Central memory CD8-positive, alpha-beta T cell (primary cell): ENCODE data around the gene CORO1A.
A peak's percentile ranks its signal among the peaks of the same experiment; 100 is the strongest.
"Not testable (repeated sequence)": the region's sequence is repeated elsewhere in the genome, so short reads cannot be mapped to it uniquely, and the experiment has no call there.

Experiments used
- ATAC-seq: fragments of 150-1000 bp; cut with Tn5 transposase; replicated peaks from 2 replicates; pipeline ENCODE4 v1.10.0; 2022; ENCODE audit warnings: mild to moderate bottlenecking, moderate FRiP score, moderate number of reproducible peaks; ENCODE audit not compliant: poor library complexity, severe bottlenecking; ENCODE audit errors: extremely low read depth
- DNase-seq, 2 donors: peaks; one replicate each; pipeline ENCODE4 v3.0.0; 2021; ENCODE audit warnings: low spot score in 2 of 2
- H3K27ac Mint-ChIP-seq: one replicate; pipeline ENCODE4 v1.8.0; 2022; ENCODE audit warnings: low read depth, mild to moderate bottlenecking, moderate library complexity, mixed read lengths
- H3K27me3 Mint-ChIP-seq: one replicate; pipeline ENCODE4 v1.8.0; 2022; ENCODE audit warnings: mixed read lengths
- H3K36me3 Mint-ChIP-seq: one replicate; pipeline ENCODE4 v1.8.0; 2022; ENCODE audit warnings: mild to moderate bottlenecking, moderate library complexity, mixed read lengths; ENCODE audit not compliant: insufficient read depth
- H3K4me1 Mint-ChIP-seq: one replicate; pipeline ENCODE4 v1.8.0; 2022; ENCODE audit warnings: mixed read lengths
- H3K4me3 Mint-ChIP-seq: one replicate; pipeline ENCODE4 v1.8.0; 2022; ENCODE audit warnings: mild to moderate bottlenecking, moderate library complexity, mixed read lengths
- H3K9me3 Mint-ChIP-seq: one replicate; pipeline ENCODE4 v1.8.0; 2022; ENCODE audit warnings: mixed read lengths

CORO1A gene

GRCh38 chr16:30194172-30194925 lies 10.9 kb downstream of the CORO1A start:
- H3K27me3 Mint-ChIP-seq, H3K4me3 Mint-ChIP-seq, H3K27ac Mint-ChIP-seq, H3K4me1 Mint-ChIP-seq, H3K9me3 Mint-ChIP-seq, H3K36me3 Mint-ChIP-seq: not testable (repeated sequence)
- peak; percentile 73 for ATAC-seq
- peak; percentile 11 to 20 for DNase-seq

GRCh38 chr16:30197001-30197400 lies 13.6 kb downstream of the CORO1A start:
- not testable (repeated sequence) for H3K9me3 Mint-ChIP-seq, H3K27ac Mint-ChIP-seq, ATAC-seq, H3K27me3 Mint-ChIP-seq, H3K4me3 Mint-ChIP-seq, H3K36me3 Mint-ChIP-seq, H3K4me1 Mint-ChIP-seq
- peak in 1 of 2 donors; percentile 12 for DNase-seq

- H3K4me1 Mint-ChIP-seq, DNase-seq, H3K36me3 Mint-ChIP-seq, H3K27ac Mint-ChIP-seq, H3K9me3 Mint-ChIP-seq, ATAC-seq, H3K27me3 Mint-ChIP-seq, H3K4me3 Mint-ChIP-seq: not testable (repeated sequence)
These were observed 15.6 kb downstream of the CORO1A start, which contains the start of gene SULT1A3 for GRCh38 chr16:30199049-30199448. TSS of gene SULT1A3 (plus strand) at chr16:30199255. CDS start at chr16:30200729, 1,474 bp downstream.

GRCh38 chr16:30199608-30200343 lies 16.4 kb downstream of the CORO1A start:
- H3K27ac Mint-ChIP-seq, H3K36me3 Mint-ChIP-seq, DNase-seq, H3K9me3 Mint-ChIP-seq, ATAC-seq, H3K27me3 Mint-ChIP-seq, H3K4me3 Mint-ChIP-seq, H3K4me1 Mint-ChIP-seq: not testable (repeated sequence)

- DNase-seq (peak in 1 of 2 donors; percentile 8), ATAC-seq (peak; percentile 61)
- H3K4me1 Mint-ChIP-seq, H3K9me3 Mint-ChIP-seq, H3K27me3 Mint-ChIP-seq, H3K27ac Mint-ChIP-seq, H3K36me3 Mint-ChIP-seq, H3K4me3 Mint-ChIP-seq: not testable (repeated sequence)
These were observed 22.3 kb downstream of the CORO1A start for GRCh38 chr16:30205541-30206236.

GRCh38 chr16:30206252-30206651 lies 22.9 kb downstream of the CORO1A start:
- ATAC-seq: peak; percentile 57
- H3K4me3 Mint-ChIP-seq, H3K27me3 Mint-ChIP-seq, H3K9me3 Mint-ChIP-seq, H3K36me3 Mint-ChIP-seq, H3K4me1 Mint-ChIP-seq, DNase-seq, H3K27ac Mint-ChIP-seq: not testable (repeated sequence)

- DNase-seq: not testable (repeated sequence)
These were observed 23.8 kb downstream of the CORO1A start for GRCh38 chr16:30207063-30207704.

GRCh38 chr16:30209032-30209431 lies 25.6 kb downstream of the CORO1A start:
- not testable (repeated sequence) for H3K27me3 Mint-ChIP-seq, H3K27ac Mint-ChIP-seq, H3K4me1 Mint-ChIP-seq, H3K9me3 Mint-ChIP-seq, H3K36me3 Mint-ChIP-seq
- ATAC-seq (peak; percentile 64), DNase-seq (peak; percentile 11 to 40)
- H3K4me3 Mint-ChIP-seq: peak overlapping the region; percentile 38

More at GRCh38 chr16:30207063-30207704, 23.8 kb downstream of the CORO1A start:
- not testable (repeated sequence) for H3K27ac Mint-ChIP-seq, H3K27me3 Mint-ChIP-seq, H3K36me3 Mint-ChIP-seq, H3K9me3 Mint-ChIP-seq, H3K4me3 Mint-ChIP-seq, ATAC-seq, H3K4me1 Mint-ChIP-seq

- H3K4me3 Mint-ChIP-seq, H3K4me1 Mint-ChIP-seq, H3K27ac Mint-ChIP-seq, H3K36me3 Mint-ChIP-seq, DNase-seq, H3K9me3 Mint-ChIP-seq, H3K27me3 Mint-ChIP-seq: not testable (repeated sequence)
- ATAC-seq: peak; percentile 57
These were observed 28.0 kb downstream of the CORO1A start for GRCh38 chr16:30211414-30211813.

- not testable (repeated sequence) for H3K36me3 Mint-ChIP-seq, H3K4me1 Mint-ChIP-seq, H3K27ac Mint-ChIP-seq, H3K27me3 Mint-ChIP-seq, H3K9me3 Mint-ChIP-seq, ATAC-seq, H3K4me3 Mint-ChIP-seq
- DNase-seq: peak in 1 of 2 donors; percentile 13
These were observed 33.7 kb downstream of the CORO1A start for GRCh38 chr16:30217082-30217481.
